ENCODE data around the gene TMEM151B.

GRCh38 chr6:44272529-44272928, 2.3 kb downstream of the TMEM151B start:
- TF ChIP-seq CTCF (conservative IDR thresholded peaks at IDR 0.05; ENCODE audit: low read depth, low read length), result no peak
- TF ChIP-seq FOS (IDR thresholded peaks at IDR 0.05; ENCODE audit: low read depth, low read length), result no peak
- TF ChIP-seq RAD21 (IDR thresholded peaks at IDR 0.05; ENCODE audit: low read length), result no peak
- no peak for TF ChIP-seq POLR2A (IDR thresholded peaks at IDR 0.05; ENCODE audit: low read depth, low read length)
- TF ChIP-seq RFX5 (IDR thresholded peaks at IDR 0.05; ENCODE audit: low read depth, low read length), result no peak
- no peak for TF ChIP-seq CHD1 (IDR thresholded peaks at IDR 0.05; ENCODE audit: low read depth, low read length)
- TF ChIP-seq MAZ (IDR thresholded peaks at IDR 0.05; ENCODE audit: borderline replicate concordance, low read depth, low read length), result no peak
- TF ChIP-seq MXI1 (IDR thresholded peaks at IDR 0.05; ENCODE audit: borderline replicate concordance, low read depth, low read length), result no peak
- TF ChIP-seq RCOR1 (IDR thresholded peaks at IDR 0.05; ENCODE audit: insufficient replicate concordance, low read length), result no peak
- TF ChIP-seq CEBPB (IDR thresholded peaks at IDR 0.05; ENCODE audit: low read depth, low read length), result no peak
